OCI-LY1 (cell line): Measurements from ENCODE around the gene PGA4.

Source experiments
- CTCF ChIP-seq: fragments of 200-600 bp; sonication (generic), shearing (Covaris generic); IDR thresholded peaks from 2 replicates; pipeline ENCODE4 v1.5.1; 2017; ENCODE audit warnings: mild to moderate bottlenecking, antibody characterized with exemption, low read length, moderate library complexity, mixed read lengths
- EZH2 ChIP-seq: fragments of 200-600 bp; sonication (generic), shearing (Covaris generic); IDR thresholded peaks from 2 replicates; pipeline ENCODE4 v1.8.0; 2017; ENCODE audit warnings: borderline replicate concordance, mixed run types, mild to moderate bottlenecking, antibody characterized with exemption, low read length, moderate library complexity, mixed read lengths

- TF ChIP-seq CTCF (no peak), EZH2 (no peak)
Observed at GRCh38 chr11:61280883-61281580, 58.9 kb downstream of the PGA4 start.
